Endodermal cell (in vitro differentiated cells): ENCODE measurements around the gene SFRP2. TPM values are rescaled to one million over a fixed set of nuclear protein-coding genes. Genes with fewer than 3 reads are reported as not detected.

ENCODE experiments used
- DNase-seq: peaks from one replicate; pipeline ENCODE4 v3.0.0-alpha.2; 2017
- H3K27ac ChIP-seq: 2 replicates; pipeline ENCODE4 v1.5.1; 2013; ENCODE audit warnings: mild to moderate bottlenecking, low read depth, low read length, moderate library complexity
- H3K27me3 ChIP-seq: 2 replicates; pipeline ENCODE4 v1.6.1; 2013; ENCODE audit warnings: mild to moderate bottlenecking, low read length, moderate library complexity; ENCODE audit not compliant: insufficient read depth, control insufficient read depth, poor library complexity, severe bottlenecking
- H3K36me3 ChIP-seq: 2 replicates; pipeline ENCODE4 v1.7.0; 2013; ENCODE audit warnings: mild to moderate bottlenecking, low read length, moderate library complexity; ENCODE audit not compliant: control insufficient read depth, insufficient read depth
- H3K4me1 ChIP-seq: one replicate; pipeline ENCODE4 v1.7.0; 2013; ENCODE audit warnings: low read length; ENCODE audit not compliant: control insufficient read depth, insufficient read depth
- H3K4me3 ChIP-seq: 2 replicates; pipeline ENCODE4 v1.5.1; 2013; ENCODE audit warnings: mild to moderate bottlenecking, low read length, moderate library complexity
- H3K9ac ChIP-seq: 2 replicates; pipeline ENCODE4 v1.6.1; 2013; ENCODE audit warnings: mild to moderate bottlenecking, low read length, moderate library complexity; ENCODE audit not compliant: poor library complexity, severe bottlenecking; ENCODE audit errors: extremely low read depth
- H3K9me3 ChIP-seq: 2 replicates; pipeline ENCODE4 v1.6.1; 2013; ENCODE audit warnings: mild to moderate bottlenecking, low read length, moderate library complexity; ENCODE audit not compliant: control insufficient read depth
- H3K27ac Mint-ChIP-seq: 2 replicates; pipeline ENCODE4 v1.8.0; 2020; ENCODE audit warnings: mixed read lengths
- H3K27me3 Mint-ChIP-seq: 2 replicates; pipeline ENCODE4 v1.8.0; 2021; ENCODE audit warnings: mild to moderate bottlenecking, mixed read lengths; ENCODE audit not compliant: insufficient read depth
- H3K36me3 Mint-ChIP-seq: 2 replicates; pipeline ENCODE4 v1.8.0; 2020; ENCODE audit warnings: low read depth, mixed read lengths
- H3K4me1 Mint-ChIP-seq: 2 replicates; pipeline ENCODE4 v1.8.0; 2020; ENCODE audit warnings: mixed read lengths
- H3K4me3 Mint-ChIP-seq: 2 replicates; pipeline ENCODE4 v1.8.0; 2020; ENCODE audit warnings: mild to moderate bottlenecking, moderate library complexity, mixed read lengths
- H3K9me3 Mint-ChIP-seq: 2 replicates; pipeline ENCODE4 v1.8.0; 2020; ENCODE audit warnings: mild to moderate bottlenecking, mixed read lengths
- WGBS, 2 experiments: methylation state at CpG; one replicate each; pipeline versions ENCODE4 v1.1.5 to v1.1.7; 2013; ENCODE audit warnings: missing lambda C conversion rate in 2 of 2, mixed read lengths in 1 of 2; ENCODE audit not compliant: insufficient coverage in 1 of 2, insufficient read length in 1 of 2; 5-methylcytosine and 5-hydroxymethylcytosine counted together
- total RNA-seq, 2 donors: library from RNA; stranded (reverse); fragmentation: NEBNext Ultra II Directional in 1 of 2; extraction: Animal tissue kit (Norgen Biotek cat#: 25700) in 1 of 2; gene quantifications; 2 replicates in 1 of 2; 3 replicates in 1 of 2; pipeline ENCODE4 v1.2.1, GENCODE V29; 2021
- TF ChIP-seq, protein P1 (sequence below): fragments of 200-600 bp; sonication (generic); conservative IDR thresholded peaks from 2 replicates; pipeline ENCODE4 v1.5.0; 2021; ENCODE audit warnings: antibody characterized with exemption, mild to moderate bottlenecking

The SFRP2 gene
- total RNA-seq, 2 donors from 2014 or later = 5.3 to 69.1 TPM

DNA sequence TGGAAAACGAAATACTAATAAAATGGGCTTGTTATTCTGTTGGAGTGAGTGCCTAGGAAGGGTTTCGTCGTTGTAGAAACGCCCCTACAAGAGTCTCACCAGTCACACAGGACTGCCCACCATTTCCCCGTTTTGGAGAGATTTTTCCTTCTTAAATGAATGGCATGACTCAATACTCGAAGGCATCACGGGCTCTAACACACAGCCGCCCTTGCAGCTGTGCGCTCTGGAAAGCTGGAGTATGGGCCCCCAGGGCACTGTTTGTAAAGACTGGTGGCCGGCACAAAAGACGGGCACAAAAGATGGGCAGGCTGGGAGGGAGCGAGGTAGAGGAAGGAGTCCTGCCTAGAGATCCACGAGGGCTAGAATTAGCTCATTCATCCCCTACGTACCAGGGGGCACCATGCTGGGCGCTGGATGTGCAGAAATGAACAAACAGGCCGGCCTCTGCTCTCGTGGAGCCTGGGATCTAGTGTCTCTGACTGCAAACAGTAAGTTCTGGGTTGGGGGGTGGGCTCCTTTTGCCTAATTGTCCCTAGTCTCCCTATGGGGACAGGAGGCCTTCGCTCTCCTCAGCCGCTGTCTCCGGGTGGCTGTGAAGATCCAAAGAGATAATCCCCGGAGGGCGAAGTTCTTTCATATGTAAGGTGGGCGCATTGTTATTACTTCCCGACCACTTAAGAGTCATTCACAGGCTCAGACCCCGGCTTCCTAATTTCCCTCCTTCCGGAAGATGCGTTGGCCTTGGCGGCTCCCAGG, 1.0 kb upstream of the SFRP2 start:
- no peaks in the 10 kb centered on the region for H3K36me3 Mint-ChIP-seq

DNA sequence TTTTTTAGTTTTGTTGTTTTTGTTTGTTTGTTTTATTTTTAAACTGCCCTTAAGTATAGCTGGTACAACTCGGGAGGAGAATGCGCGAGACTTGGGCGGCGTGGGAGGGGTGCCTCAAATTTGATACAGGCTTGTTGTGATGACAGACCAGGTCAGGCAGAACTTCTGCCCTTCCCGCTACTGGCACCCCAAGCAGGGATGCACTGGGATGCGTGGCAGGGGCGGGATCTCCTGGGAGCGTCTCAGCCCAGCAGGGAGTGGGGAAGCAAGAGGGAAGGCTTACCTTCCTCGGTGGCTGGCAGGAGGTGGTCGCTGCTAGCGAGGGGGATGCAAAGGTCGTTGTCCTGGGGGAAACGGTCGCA, 851 bp downstream of the SFRP2 start:
- no peaks in the 10 kb centered on the region for H3K4me1 ChIP-seq
- H3K27me3 Mint-ChIP-seq = peaks cover 50% of the 10 kb centered on the region
- peaks cover 47% of the 10 kb centered on the region for H3K4me1 Mint-ChIP-seq
- H3K9me3 ChIP-seq = no peaks in the 10 kb centered on the region
- H3K4me3 ChIP-seq = peak overlapping the region; percentile 73
- TF ChIP-seq, protein P1, sequence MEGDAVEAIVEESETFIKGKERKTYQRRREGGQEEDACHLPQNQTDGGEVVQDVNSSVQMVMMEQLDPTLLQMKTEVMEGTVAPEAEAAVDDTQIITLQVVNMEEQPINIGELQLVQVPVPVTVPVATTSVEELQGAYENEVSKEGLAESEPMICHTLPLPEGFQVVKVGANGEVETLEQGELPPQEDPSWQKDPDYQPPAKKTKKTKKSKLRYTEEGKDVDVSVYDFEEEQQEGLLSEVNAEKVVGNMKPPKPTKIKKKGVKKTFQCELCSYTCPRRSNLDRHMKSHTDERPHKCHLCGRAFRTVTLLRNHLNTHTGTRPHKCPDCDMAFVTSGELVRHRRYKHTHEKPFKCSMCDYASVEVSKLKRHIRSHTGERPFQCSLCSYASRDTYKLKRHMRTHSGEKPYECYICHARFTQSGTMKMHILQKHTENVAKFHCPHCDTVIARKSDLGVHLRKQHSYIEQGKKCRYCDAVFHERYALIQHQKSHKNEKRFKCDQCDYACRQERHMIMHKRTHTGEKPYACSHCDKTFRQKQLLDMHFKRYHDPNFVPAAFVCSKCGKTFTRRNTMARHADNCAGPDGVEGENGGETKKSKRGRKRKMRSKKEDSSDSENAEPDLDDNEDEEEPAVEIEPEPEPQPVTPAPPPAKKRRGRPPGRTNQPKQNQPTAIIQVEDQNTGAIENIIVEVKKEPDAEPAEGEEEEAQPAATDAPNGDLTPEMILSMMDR = no peak
- no peaks in the 10 kb centered on the region for H3K36me3 ChIP-seq
- no peaks in the 10 kb centered on the region for H3K36me3 Mint-ChIP-seq
- peaks cover 62% of the 10 kb centered on the region for H3K27me3 ChIP-seq
- H3K9me3 Mint-ChIP-seq = no peaks in the 10 kb centered on the region
- DNase-seq = peak; percentile 66
- H3K27ac ChIP-seq = no peak overlapping the region
- peak overlapping the region; percentile 78 for H3K27ac Mint-ChIP-seq
- 0 to 2% methylated on average over 3 to 15 of the region's 15 CpGs for WGBS, 2 experiments
- H3K9ac ChIP-seq = no peak overlapping the region
- peak overlapping the region; percentile 88 for H3K4me3 Mint-ChIP-seq

More for the DNA sequence above, 1.0 kb upstream of the SFRP2 start:
- no peaks in the 10 kb centered on the region for H3K4me1 ChIP-seq
- H3K9me3 ChIP-seq = no peaks in the 10 kb centered on the region
- 4 to 22% methylated on average over 4 to 28 of the region's 28 CpGs for WGBS, 2 experiments
- no peak overlapping the region for H3K9ac ChIP-seq
- TF ChIP-seq, protein P1 = no peak
- no peaks in the 10 kb centered on the region for H3K36me3 ChIP-seq
- peak overlapping the region; percentile 73 for H3K4me3 ChIP-seq
- peak overlapping the region; percentile 93 for H3K27ac ChIP-seq
- peak overlapping the region; percentile 94 for H3K27ac Mint-ChIP-seq
- no peaks in the 10 kb centered on the region for H3K9me3 Mint-ChIP-seq
- H3K4me3 Mint-ChIP-seq = peak overlapping the region; percentile 88
- peaks cover 59% of the 10 kb centered on the region for H3K27me3 Mint-ChIP-seq
- peak; percentile 96 for DNase-seq
- H3K27me3 ChIP-seq = peaks cover 78% of the 10 kb centered on the region
- peaks cover 50% of the 10 kb centered on the region for H3K4me1 Mint-ChIP-seq

DNA sequence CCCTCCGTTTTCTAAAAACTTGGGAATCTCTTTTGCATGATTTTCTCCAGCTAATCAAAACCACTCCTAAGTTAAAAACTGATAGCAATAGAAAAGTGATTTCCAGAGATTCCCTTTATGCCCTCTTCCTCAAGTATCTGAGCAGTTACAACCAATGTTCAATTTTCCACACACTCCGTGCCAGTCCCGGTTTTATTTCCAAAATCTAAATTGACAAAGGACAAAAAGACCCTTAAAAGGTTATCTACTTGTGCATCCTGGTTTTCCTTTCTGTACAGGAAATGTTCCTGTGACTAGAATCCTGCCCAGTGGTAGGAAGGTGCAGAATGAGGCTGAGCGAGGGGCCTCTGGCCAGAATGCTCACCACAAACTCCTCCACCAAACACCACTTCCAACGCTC, 1.3 kb downstream of the SFRP2 start:
- H3K9me3 Mint-ChIP-seq = no peaks in the 10 kb centered on the region
- H3K36me3 ChIP-seq = no peaks in the 10 kb centered on the region
- TF ChIP-seq, protein P1 = no peak
- H3K4me1 Mint-ChIP-seq = peaks cover 45% of the 10 kb centered on the region
- H3K36me3 Mint-ChIP-seq = no peaks in the 10 kb centered on the region
- no peak for DNase-seq
- peak overlapping the region; percentile 27 for H3K27ac ChIP-seq
- no peak overlapping the region for H3K9ac ChIP-seq
- WGBS, 2 experiments = 7 to 13% methylated on average over 3 to 5 of the region's 5 CpGs
- H3K9me3 ChIP-seq = no peaks in the 10 kb centered on the region
- peak overlapping the region; percentile 88 for H3K4me3 Mint-ChIP-seq
- no peak overlapping the region for H3K27ac Mint-ChIP-seq
- H3K27me3 Mint-ChIP-seq = peaks cover 46% of the 10 kb centered on the region
- H3K4me1 ChIP-seq = no peaks in the 10 kb centered on the region
- H3K27me3 ChIP-seq = peaks cover 57% of the 10 kb centered on the region
- peak overlapping the region; percentile 73 for H3K4me3 ChIP-seq
